Amygdala (tissue), 56 donors: ENCODE data around the gene LOXL4.

ENCODE experiments used
- DNase-seq, 56 donors: peaks; one replicate each; lab custom pipeline; 2025; lab: John Stamatoyannopoulos, UW

The LOXL4 gene

GRCh38 chr10:98267894-98268693 is at the start of gene LOXL4:
Gene LOXL4, minus strand, starts transcription at chr10:98268194. Its CDS starts 5,175 bp downstream, at chr10:98263019.
- peak in 1 of 56 donors; percentile 51 for DNase-seq

GRCh38 chr10:98316661-98317060 is 48.7 kb upstream of the LOXL4 start:
- DNase-seq = no peak

GRCh38 chr10:98316170-98316569 is 48.2 kb upstream of the LOXL4 start:
- no peak for DNase-seq

GRCh38 chr10:98314532-98315284 is 46.7 kb upstream of the LOXL4 start:
- no peak for DNase-seq

- DNase-seq = no peak
These were observed 45.6 kb upstream of the LOXL4 start for GRCh38 chr10:98313598-98313997.

- no peak for DNase-seq
These were observed 44.8 kb upstream of the LOXL4 start for GRCh38 chr10:98312822-98313221.

GRCh38 chr10:98312349-98312748 is 44.4 kb upstream of the LOXL4 start:
- DNase-seq = no peak

- DNase-seq = no peak
These were observed 42.7 kb upstream of the LOXL4 start for GRCh38 chr10:98310701-98311100.

- DNase-seq = peak in 50 of 56 donors; percentile 7 to 74 (median 40)
These were observed 41.7 kb upstream of the LOXL4 start for GRCh38 chr10:98309366-98310355.

- no peak for DNase-seq
These were observed 40.8 kb upstream of the LOXL4 start for GRCh38 chr10:98308669-98309365.

GRCh38 chr10:98307916-98308541 is 40.0 kb upstream of the LOXL4 start:
- DNase-seq = no peak

- no peak for DNase-seq
These were observed 38.5 kb upstream of the LOXL4 start for GRCh38 chr10:98306501-98306900.

- no peak for DNase-seq
These were observed 35.6 kb upstream of the LOXL4 start for GRCh38 chr10:98303569-98303968.

- no peak for DNase-seq
These were observed 34.9 kb upstream of the LOXL4 start for GRCh38 chr10:98302741-98303365.

- no peak for DNase-seq
These were observed 33.8 kb upstream of the LOXL4 start for GRCh38 chr10:98301664-98302319.

GRCh38 chr10:98300526-98301229 is 32.7 kb upstream of the LOXL4 start:
- DNase-seq = no peak

- DNase-seq = no peak
These were observed 31.3 kb upstream of the LOXL4 start for GRCh38 chr10:98299341-98299740.

- DNase-seq = no peak
These were observed 28.5 kb upstream of the LOXL4 start for GRCh38 chr10:98296524-98296923.
